IPS-18c (cell line): ENCODE measurements around the gene B4GAT1.
"Not testable (repeated sequence)": the region's sequence is repeated elsewhere in the genome, so short reads cannot be mapped to it uniquely, and the experiment has no call there.

Source experiments
- H3K4me3 ChIP-seq: 2 replicates; pipeline ENCODE4 v1.7.0; 2013; ENCODE audit warnings: low read depth, mild to moderate bottlenecking, low read length, moderate library complexity; ENCODE audit not compliant: insufficient read depth
- H3K9me3 ChIP-seq: one replicate; pipeline ENCODE4 v1.6.1; 2013; ENCODE audit warnings: mild to moderate bottlenecking, low read length, moderate library complexity; ENCODE audit not compliant: control insufficient read depth, insufficient read depth

Gene B4GAT1

GRCh38 chr11:66316849-66317251, 30.6 kb downstream of the B4GAT1 start, which contains the start of gene CD248:
TSS of gene CD248 (minus strand) at chr11:66317044. CDS start at chr11:66317027, 17 bp downstream.
- no peak within 1 kb of the TSS for H3K4me3 ChIP-seq

GRCh38 chr11:66315921-66316811, 31.3 kb downstream of the B4GAT1 start:
- no peaks in the 10 kb centered on the region for H3K9me3 ChIP-seq

More at GRCh38 chr11:66316849-66317251, 30.6 kb downstream of the B4GAT1 start, which contains the start of gene CD248:
- H3K9me3 ChIP-seq = no peaks in the 10 kb centered on the region

GRCh38 chr11:66315498-66315885, 31.9 kb downstream of the B4GAT1 start:
- no peaks in the 10 kb centered on the region for H3K9me3 ChIP-seq
- no peak overlapping the region for H3K4me3 ChIP-seq

More at GRCh38 chr11:66315921-66316811, 31.3 kb downstream of the B4GAT1 start:
- H3K4me3 ChIP-seq = no peak overlapping the region

GRCh38 chr11:66314561-66315497, 32.6 kb downstream of the B4GAT1 start:
- no peaks in the 10 kb centered on the region for H3K9me3 ChIP-seq
- no peak overlapping the region for H3K4me3 ChIP-seq

GRCh38 chr11:66314186-66314501, 33.3 kb downstream of the B4GAT1 start:
- no peak overlapping the region for H3K4me3 ChIP-seq
- no peaks in the 10 kb centered on the region for H3K9me3 ChIP-seq

- H3K4me3 ChIP-seq = peak overlapping the region; percentile 46
- H3K9me3 ChIP-seq = no peaks in the 10 kb centered on the region
Measured at GRCh38 chr11:66313321-66314185, 33.9 kb downstream of the B4GAT1 start.

- Histone ChIP-seq H3K4me3 (peak overlapping the region; percentile 78), H3K9me3 (no peaks in the 10 kb centered on the region)
Measured at GRCh38 chr11:66312549-66313320, 34.7 kb downstream of the B4GAT1 start.

GRCh38 chr11:66311965-66312548, 35.4 kb downstream of the B4GAT1 start:
- H3K4me3 ChIP-seq = peak overlapping the region; percentile 78
- H3K9me3 ChIP-seq = no peaks in the 10 kb centered on the region

GRCh38 chr11:66311470-66311964, 35.9 kb downstream of the B4GAT1 start:
- Histone ChIP-seq H3K9me3 (no peaks in the 10 kb centered on the region), H3K4me3 (peak overlapping the region; percentile 78)

- H3K9me3 ChIP-seq, H3K4me3 ChIP-seq: not testable (repeated sequence)
Measured at GRCh38 chr11:66310803-66311440, 36.5 kb downstream of the B4GAT1 start.

- H3K4me3 ChIP-seq = no peak overlapping the region
Measured at GRCh38 chr11:66310324-66310723, 37.1 kb downstream of the B4GAT1 start.

GRCh38 chr11:66309475-66309874, 38.0 kb downstream of the B4GAT1 start:
- H3K9me3 ChIP-seq = no peaks in the 10 kb centered on the region
- no peak overlapping the region for H3K4me3 ChIP-seq

More at GRCh38 chr11:66310324-66310723, 37.1 kb downstream of the B4GAT1 start:
- no peaks in the 10 kb centered on the region for H3K9me3 ChIP-seq

GRCh38 chr11:66302656-66303055, 44.8 kb downstream of the B4GAT1 start:
- Histone ChIP-seq H3K4me3 (no peak overlapping the region), H3K9me3 (no peaks in the 10 kb centered on the region)

- H3K4me3 ChIP-seq = no peak overlapping the region
- H3K9me3 ChIP-seq = no peaks in the 10 kb centered on the region
Measured at GRCh38 chr11:66299186-66299585, 48.2 kb downstream of the B4GAT1 start.

GRCh38 chr11:66297610-66298009, 49.8 kb downstream of the B4GAT1 start:
- H3K4me3 ChIP-seq = no peak overlapping the region
- H3K9me3 ChIP-seq = no peaks in the 10 kb centered on the region
